Measurements from ENCODE around the gene PGAM5.

GRCh38 chr12:132698341-132698740 lies 12.3 kb upstream of the PGAM5 start:
- TF ChIP-seq POLR2A (IDR thresholded peaks at IDR 0.05) = no peak
- TF ChIP-seq CTCF (IDR thresholded peaks at IDR 0.05) = no peak

Data from heart left ventricle (tissue), 13 donors.